SK-N-SH (cell line): ENCODE measurements around the gene HRH1.

Experiments used
- EP300 ChIP-seq, 2 experiments: IDR thresholded peaks; 2 replicates each; pipeline versions ENCODE4 v1.4.0 to v1.6.1; 2012; ENCODE audit warnings: borderline replicate concordance in 1 of 2, low read depth in 1 of 2, low read length in 1 of 2
- POLR2AphosphoS5 ChIP-seq: IDR thresholded peaks from 2 replicates; pipeline ENCODE4 v1.6.1; 2012; ENCODE audit warnings: low read depth, low read length
- TF ChIP-seq, protein P1 (sequence below): fragments of 200-600 bp; sonication (generic); IDR thresholded peaks from 2 replicates; pipeline ENCODE4 v1.6.1; 2017; ENCODE audit warnings: antibody characterized with exemption, mild to moderate bottlenecking, moderate library complexity

DNA sequence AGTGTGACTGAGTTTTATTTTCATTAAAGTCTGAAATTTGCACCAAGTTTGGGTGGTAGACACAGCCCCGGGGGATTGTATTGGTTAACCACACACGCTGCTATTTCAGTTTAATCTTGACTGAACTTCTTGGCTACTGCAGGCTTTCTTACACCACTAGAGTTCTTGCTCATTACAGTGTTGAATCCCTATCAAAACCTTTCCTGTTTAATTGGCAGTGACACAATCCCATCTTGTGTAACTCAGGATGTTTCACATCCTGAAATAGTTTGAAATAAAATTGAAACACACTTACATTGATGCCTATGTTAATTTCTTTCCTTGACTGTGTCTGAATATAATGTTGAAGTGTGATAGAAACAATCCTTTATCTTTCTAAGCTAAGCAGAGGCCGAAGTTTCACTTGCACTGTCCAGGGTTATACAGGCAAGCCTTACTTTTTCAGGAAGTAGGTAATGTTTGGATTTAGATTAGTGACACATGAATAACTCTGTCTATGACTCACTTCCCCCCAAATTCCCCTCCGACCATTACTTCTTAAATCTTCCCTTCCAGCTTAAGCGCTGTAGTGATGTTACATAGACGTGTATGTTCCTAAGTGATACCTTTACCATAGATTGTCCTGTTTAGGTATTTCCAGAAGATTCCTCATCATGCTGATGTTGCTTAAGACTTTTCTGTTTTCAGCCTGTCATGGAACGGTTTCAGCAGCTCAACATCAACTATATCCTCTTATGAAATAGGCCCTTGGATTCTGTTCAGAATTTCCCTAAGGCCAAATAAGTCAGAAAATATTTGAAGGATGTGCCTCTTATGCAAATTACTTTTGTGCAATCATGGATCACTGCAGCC lies 134.7 kb downstream of the HRH1 start:
- TF ChIP-seq, protein P1, sequence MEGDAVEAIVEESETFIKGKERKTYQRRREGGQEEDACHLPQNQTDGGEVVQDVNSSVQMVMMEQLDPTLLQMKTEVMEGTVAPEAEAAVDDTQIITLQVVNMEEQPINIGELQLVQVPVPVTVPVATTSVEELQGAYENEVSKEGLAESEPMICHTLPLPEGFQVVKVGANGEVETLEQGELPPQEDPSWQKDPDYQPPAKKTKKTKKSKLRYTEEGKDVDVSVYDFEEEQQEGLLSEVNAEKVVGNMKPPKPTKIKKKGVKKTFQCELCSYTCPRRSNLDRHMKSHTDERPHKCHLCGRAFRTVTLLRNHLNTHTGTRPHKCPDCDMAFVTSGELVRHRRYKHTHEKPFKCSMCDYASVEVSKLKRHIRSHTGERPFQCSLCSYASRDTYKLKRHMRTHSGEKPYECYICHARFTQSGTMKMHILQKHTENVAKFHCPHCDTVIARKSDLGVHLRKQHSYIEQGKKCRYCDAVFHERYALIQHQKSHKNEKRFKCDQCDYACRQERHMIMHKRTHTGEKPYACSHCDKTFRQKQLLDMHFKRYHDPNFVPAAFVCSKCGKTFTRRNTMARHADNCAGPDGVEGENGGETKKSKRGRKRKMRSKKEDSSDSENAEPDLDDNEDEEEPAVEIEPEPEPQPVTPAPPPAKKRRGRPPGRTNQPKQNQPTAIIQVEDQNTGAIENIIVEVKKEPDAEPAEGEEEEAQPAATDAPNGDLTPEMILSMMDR = no peak
- peak; percentile 52; the same call in 1 of the 2 replicates for TF ChIP-seq POLR2AphosphoS5
- peak in 1 of 2 experiments; percentile 73; a peak in 2 of 4 replicates for TF ChIP-seq EP300 (IDR thresholded peaks at IDR 0.05; ENCODE audit: borderline replicate concordance in 1 of 2, low read depth in 1 of 2, low read length in 1 of 2)
